Omental fat pad (tissue), 4 donors: ENCODE data around the gene GAS2L1. TPM values are rescaled to one million over a fixed set of nuclear protein-coding genes. Genes with fewer than 3 reads are reported as not detected.

Source experiments
- ATAC-seq: fragments of 150-250 bp; one replicate; pipeline ENCODE4 v1.9.1; 2016; ENCODE audit warnings: mild to moderate bottlenecking, moderate library complexity; ENCODE audit not compliant: low FRiP score
- DNase-seq: peaks from one replicate; pipeline ENCODE4 v3.0.0-alpha.2; 2019; ENCODE audit warnings: low spot score
- CTCF ChIP-seq, 3 donors: fragments of 450-650 bp; IDR thresholded peaks; one replicate each; pipeline ENCODE4 v1.5.1; 2016 to 2017; ENCODE audit warnings: antibody characterized with exemption in 3 of 3, mild to moderate bottlenecking in 3 of 3, moderate library complexity in 2 of 3
- total RNA-seq, 4 donors: library from RNA; depleted of rRNA; stranded (reverse); fragments of >200 nt; gene quantifications; one replicate each; pipeline ENCODE4 v1.1.0, GENCODE V29; 2016

The GAS2L1 gene
- total RNA-seq, 4 donors from 2014 or later: 13.4 to 29.0 (median 22.7) TPM

GRCh38 chr22:29332886-29333496 is 26.5 kb downstream of the GAS2L1 start:
- ATAC-seq (no peak), DNase-seq (no peak)
- TF ChIP-seq CTCF (IDR thresholded peaks at IDR 0.05): no peak

GRCh38 chr22:29334148-29334547 is 27.7 kb downstream of the GAS2L1 start:
- ATAC-seq: no peak
- no peak for DNase-seq
- TF ChIP-seq CTCF (IDR thresholded peaks at IDR 0.05): no peak

GRCh38 chr22:29334696-29335344 is 28.4 kb downstream of the GAS2L1 start:
- no peak for DNase-seq
- no peak for ATAC-seq

GRCh38 chr22:29335656-29336055 is 29.2 kb downstream of the GAS2L1 start:
- TF ChIP-seq CTCF (IDR thresholded peaks at IDR 0.05): no peak
- no peak for ATAC-seq

More at GRCh38 chr22:29334696-29335344, 28.4 kb downstream of the GAS2L1 start:
- no peak for TF ChIP-seq CTCF (IDR thresholded peaks at IDR 0.05)

GRCh38 chr22:29336751-29337490 is 30.5 kb downstream of the GAS2L1 start:
- no peak for TF ChIP-seq CTCF (IDR thresholded peaks at IDR 0.05)
- ATAC-seq: no peak
- no peak for DNase-seq

More at GRCh38 chr22:29335656-29336055, 29.2 kb downstream of the GAS2L1 start:
- DNase-seq: no peak

GRCh38 chr22:29337631-29338284 is 31.3 kb downstream of the GAS2L1 start:
- DNase-seq (no peak), ATAC-seq (no peak)
- no peak for TF ChIP-seq CTCF (IDR thresholded peaks at IDR 0.05)
